CD4-positive, alpha-beta T cell treated with Interleukin-2 at 100 ng/mL for 4 hours (primary cell): Measurements from ENCODE around the gene PLA2G6.
"Not testable (repeated sequence)": the region's sequence is repeated elsewhere in the genome, so short reads cannot be mapped to it uniquely, and the experiment has no call there.

ENCODE experiments used
- DNase-seq: peaks from one replicate; pipeline ENCODE4 v3.0.0-alpha.2; 2020; ENCODE audit warnings: low spot score

The PLA2G6 gene

DNA sequence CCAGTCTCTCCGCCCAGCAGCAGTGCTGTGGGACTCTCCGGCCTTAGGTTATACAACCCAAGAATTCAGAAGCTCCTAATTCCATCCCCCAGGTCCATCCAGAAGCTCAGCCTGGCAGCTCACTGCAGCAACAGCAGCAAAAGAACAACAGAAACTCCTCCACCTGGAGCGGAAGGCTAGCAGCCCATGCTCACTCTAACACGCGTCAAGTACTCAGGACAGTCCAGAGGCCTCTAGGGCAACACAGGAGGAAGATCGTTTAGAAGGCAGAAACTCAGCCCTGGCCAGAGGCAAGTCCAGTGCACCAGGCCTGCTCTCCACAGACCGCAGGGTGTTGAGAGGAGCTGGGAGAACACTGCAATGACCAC is 17.1 kb downstream of the PLA2G6 start:
- DNase-seq, result no peak

DNA sequence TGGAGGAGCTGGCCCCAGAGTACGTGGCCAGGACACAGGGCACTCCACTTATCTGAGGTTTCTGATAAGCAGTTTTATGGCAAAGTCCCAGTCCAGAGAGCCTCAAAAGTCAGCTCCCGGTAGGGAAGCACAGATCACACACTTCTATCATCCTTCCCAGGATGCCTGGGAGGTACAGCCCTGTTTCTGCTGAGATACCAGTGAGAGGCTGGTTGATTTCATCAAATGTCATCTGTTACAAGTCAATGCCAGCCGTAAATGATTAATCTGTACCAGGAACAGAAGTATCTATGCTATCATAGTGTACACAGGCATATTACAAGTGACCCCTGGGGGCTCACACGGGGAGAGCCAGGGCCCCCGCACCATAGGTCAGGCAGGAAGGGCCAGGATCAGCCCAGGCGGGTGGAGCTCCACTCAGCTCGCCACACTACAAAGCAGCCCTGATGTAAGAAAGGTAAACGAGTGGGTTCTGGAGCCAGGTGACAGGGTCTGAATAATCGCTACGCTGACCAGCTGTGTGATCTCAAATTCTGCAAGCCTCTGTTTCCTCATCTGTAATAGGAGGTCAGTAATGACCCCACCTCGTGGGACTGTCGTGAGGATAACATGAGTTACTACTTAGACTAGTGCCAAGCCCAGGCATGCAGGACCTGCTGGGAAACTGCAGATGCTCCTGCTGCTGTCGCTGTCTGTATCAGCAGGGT is 17.6 kb downstream of the PLA2G6 start:
- no peak for DNase-seq

DNA sequence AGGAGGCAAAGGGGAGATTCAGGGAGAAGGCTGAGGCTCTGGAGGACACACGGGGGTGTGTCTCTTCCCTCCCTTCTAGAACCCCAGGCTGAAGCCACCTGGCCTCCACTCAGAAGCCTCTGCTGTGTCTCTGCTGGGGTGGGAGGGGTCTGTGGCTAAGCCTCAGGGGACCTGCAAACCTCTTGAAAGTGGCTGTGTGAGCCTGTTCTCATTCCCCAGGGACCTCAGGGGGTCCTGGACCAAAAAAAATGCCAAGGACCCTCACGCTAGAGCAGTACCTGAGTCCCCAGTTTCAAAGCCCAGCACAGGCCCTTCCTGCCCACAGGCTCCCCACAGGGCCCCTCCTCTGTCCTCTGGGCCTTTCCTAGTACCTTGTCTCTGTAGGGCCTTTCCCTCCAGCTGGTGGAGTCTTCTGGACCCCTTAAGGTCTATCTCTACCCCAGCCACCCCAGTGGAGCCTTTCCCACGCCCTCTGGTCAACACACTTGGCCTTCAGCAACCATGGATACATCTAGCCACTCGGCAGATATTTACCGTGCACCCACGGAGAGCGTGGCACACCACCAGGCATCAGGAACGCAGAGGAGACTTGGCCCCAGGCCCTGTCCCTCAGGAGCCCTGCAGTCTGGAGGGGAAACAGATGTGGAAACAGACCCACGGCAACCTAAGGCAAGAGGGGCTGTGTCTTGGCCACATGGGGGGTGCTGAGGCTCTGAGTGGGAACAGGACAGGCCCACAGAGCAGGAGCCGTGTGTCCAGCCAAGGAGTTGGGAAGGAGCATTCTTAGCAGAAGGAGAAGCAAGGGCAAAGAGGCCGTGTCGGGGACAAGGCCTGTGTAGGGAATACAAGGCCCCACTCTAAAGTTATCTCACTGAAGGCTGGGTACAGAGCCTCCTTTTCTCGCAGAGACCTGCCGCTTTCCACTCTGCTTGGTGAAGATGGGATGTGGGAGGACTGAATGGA is 18.5 kb downstream of the PLA2G6 start:
- DNase-seq, result no peak

DNA sequence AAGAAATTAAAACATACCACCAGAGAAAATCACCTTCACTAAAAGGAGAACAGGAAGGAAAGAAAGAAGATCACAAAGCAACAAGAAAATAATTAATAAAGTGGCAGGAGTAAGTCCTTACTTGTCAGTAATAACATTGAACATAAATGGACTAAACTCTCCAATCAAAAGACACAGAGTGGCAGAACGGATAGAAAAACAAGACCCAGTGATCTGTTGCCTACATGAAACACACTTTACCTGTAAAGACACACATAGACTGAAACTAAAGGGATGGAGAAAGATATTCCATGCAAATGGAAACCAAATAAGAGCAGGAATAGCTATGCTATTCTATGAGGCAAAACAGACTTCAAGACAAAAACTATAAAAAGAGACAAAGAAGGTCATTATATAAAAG is 25.9 kb downstream of the PLA2G6 start:
- DNase-seq, result no peak

DNA sequence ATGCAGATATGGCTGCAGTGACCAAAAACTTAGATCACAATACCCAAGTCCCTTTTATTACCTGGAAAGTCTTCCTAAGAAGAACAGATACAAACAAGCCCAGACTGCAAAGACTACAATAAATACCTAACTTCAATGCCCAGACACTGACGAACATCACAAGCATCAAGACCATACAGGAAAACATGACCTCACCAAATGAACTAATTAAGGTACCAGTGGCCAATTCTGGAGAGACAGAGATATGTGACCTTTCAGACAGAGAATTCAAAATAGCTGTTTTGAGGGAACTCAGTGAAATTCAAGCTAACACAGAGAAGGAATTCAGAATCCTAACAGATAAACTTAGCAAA is 27.1 kb downstream of the PLA2G6 start:
- not testable (repeated sequence) for DNase-seq

DNA sequence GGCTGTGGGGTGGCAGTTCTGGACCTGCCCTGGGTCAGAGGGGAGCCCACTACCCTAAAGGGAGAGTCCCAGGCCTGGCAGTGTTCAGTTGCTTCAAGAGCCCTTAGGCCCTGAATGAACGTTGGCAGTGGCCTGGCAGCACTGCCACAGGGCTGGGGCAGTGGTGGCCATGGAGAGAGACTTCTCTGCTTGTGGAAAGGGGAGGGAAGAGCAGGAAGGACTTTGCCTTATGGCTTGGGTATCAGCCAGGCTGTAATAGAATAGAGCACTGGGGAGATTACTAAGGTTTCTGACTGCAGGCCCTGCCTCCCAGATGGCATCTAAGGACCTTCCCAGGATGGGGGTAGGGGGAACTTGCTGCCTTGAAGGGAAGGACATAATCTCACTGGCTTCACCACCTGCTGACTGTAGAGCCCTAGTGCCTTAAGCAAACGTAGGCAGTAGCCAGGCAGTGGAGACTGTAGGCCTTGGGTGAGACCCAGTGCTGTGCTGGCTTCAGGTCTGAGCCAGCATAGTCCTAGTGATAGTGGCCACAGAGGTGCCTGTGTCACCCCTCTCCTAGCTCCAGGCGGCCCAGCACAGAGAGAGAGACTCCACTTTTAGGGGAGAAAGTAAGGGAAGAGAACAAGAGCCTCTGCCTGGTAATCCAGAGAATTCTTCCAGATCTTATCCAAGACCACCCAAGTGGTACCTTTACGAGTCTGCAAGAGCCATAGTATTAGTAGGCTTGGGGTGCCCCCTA is 27.6 kb downstream of the PLA2G6 start:
- no peak for DNase-seq

DNA sequence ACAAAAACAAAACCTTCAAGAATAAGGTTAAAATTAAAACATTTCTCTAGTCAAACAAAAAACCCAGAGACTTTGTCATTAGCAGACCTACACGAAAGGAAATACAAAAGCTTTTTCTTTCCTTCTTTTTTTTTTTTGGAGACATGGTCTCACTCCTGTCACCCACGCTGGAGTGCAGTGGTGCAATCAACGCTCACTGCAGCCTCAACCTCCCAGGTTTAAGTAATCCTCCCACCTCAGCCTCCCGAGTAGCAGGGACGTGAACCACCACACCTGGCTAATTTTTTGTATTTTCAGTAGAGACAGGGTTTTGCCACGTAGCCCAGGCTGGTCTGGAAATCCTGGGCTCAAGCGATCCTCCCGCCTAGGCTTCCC is 30.5 kb downstream of the PLA2G6 start:
- no peak for DNase-seq

DNA sequence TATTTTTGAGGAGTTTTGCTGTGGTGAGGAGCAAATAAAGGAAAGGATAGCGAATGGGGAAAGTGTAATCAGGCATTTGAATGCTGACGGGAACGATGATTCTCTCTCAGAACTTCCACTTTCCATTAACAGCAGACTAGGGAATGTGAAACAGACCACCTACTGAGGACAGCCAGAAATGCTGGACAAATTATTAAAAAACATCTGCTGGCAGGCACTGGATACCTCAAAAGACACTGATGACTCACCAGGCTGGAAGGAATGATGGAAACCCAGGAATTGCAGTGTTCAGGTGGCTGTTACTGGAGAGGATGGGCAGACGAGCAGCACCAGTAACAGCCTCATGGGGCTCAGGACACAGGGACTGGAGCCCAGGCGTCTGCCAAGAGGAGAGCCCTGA is 33.4 kb downstream of the PLA2G6 start:
- DNase-seq, result no peak

DNA sequence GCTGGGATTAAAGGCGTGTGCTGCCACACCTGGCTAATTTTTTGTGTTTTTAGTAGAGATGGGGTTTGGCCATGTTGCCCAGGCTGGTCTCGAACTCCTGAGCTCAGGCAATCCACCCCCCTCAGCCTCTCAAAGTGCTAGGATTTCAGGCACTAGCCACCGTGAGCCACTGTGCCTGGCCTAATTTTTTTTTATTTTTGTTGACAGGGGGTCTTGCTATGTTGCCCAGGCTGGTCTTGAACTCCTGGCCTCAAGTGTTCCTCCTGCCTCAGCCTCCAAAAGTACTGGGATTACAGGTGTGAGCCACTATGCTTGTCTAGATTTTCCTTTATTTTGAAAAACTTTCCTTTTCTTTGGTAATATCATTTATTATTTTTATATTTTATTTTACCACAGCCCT is 35.5 kb downstream of the PLA2G6 start:
- DNase-seq, result not testable (repeated sequence)

DNA sequence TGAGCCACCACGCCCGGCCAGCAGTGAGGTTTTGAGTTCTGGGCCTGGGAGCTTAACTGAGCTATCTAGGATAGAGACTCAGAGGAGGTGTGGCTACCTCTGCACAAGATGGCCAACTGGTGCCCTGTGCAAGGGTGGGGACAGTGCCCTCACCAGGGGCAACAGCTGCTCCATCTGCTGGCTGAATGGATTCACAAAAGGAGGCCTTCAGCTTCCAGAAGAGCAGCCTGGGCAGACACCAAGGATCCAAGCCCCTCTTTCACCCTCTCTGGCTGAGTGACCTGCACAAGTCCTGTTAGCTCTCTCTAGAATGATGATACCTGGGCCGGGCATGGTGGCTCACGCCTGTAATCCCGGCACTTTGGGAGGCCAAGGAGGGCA is 37.6 kb downstream of the PLA2G6 start:
- DNase-seq, result no peak

DNA sequence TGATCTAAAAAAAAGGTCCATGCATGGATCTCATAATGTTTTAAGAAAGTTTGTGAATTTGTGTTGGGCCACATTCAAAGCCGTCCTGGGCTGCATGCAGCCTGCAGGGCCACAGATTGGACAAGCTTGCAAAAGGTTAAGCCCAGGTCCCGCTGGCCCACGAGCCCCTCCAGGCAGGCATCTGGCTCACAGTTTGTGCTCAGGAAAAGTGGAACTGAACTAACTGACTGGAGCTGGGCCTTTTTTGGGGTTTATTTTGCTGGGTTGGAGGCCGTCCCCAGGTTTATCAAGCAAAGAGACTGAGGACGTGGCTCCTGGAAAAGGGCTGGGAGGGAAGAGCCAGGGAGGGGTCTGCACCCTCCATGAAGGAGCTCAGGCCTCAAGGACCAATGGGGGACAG is 39.0 kb downstream of the PLA2G6 start:
- DNase-seq, result no peak

DNA sequence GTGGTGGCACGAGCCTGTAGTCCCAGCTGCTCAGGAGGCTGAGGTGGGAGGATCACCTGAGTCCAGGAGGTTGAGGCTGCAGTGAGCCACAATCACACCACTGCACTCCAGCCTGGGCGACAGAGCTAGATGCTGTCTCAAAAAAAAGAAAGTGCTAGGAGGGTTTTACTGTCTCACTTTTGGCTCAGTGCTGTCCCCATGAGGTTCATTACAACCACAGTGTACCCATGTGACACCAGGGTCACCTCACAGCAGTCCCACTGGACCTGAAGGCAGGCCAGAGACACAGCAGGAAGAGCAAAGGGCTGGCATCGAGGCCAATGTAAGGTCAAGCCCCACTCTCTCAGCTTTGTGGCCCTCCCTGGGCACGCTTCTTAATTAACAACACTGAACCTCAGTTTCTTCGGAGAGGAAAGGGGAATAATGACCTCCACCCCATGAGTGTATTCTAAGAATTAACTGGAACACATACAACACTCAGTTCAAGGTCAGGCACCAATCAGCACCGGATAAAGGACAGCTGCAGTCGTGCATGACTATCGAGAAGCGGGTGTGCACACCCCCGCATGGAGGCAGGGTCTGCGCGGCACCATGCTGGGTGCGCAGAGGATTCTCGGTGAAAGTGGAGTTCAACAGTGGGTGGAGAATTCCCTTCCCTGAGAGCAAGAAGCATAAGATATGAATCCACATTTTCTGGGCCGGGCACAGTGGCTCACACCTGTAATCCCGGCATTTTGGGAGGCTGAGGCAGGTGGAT is 40.2 kb downstream of the PLA2G6 start:
- DNase-seq, result no peak

DNA sequence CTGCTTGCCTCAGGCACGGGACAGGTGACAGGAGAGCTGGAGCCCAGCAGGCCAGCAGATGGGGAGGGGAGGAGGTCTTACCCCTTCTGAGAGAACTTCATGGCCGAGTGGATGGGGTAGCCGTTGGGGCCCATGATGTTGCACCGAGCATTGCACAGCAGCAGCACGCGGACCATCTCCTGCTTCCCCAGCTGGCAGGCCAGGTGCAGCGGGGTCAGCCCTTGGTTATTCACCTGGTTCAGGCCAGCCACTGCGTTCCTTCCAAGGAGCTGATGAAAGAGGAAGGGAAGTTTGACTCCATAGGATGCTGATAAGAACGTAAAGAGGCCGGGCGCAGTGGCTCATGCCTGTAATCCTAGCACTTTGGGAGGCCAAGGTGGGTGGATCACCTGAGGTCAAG is 41.7 kb downstream of the PLA2G6 start:
- no peak for DNase-seq

DNA sequence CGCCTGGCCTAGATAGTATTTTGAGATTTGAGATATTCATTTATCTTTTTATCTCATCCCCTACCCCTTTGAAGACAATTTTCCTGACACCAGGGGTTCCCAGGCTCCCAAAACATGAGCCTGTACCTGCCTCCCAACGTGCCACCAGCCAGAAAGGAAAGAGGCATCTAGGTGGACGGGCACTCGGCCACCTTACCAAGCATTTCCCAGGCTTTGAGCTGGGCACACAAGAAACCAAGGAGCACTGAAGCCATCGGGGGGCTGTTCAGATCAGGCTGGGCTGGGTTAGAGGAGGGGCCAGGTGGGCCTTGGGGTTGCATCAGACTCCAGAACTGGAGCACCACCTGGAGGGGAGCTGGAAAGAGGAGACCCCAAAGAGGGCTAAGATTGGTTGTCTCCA is 42.7 kb downstream of the PLA2G6 start:
- DNase-seq, result no peak

DNA sequence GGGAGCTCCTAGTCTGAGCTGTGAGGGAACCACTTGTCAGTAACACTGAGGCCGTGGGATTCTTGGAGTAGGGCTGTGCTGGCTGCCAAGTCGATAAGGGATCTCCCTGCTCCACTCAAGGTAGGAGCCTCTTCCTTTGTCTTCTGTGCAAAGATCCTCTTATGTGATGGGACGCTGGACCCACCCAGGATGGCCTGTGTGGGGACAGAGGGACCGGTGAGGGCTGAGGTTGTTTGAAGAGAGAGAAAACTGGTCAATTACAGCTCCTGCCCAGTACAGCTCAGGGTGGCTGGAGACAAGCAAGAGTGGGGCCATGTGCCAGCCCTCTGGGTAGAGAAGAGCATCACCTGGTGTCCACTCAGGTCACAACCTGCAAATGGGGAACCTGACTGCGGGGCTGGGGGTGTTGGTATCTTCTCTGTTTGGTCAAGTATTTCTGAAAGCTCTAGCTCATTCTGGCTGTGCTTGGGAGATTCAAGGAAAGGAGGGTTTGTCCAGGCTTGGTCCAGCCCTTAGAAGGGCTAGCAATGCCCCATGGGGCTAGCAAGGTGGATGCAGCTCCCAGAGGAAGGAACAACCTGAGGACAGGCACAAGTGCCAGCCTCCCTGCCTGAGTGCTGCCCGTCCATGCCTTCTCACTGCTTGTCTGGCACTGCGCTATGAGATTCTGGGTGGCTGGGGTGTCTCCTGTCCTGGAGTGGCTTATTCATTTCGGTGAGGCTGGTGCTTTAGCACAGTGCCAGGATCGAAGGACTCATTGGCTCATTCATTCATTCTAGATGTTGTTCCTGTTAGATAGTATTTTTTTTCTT is 43.5 kb downstream of the PLA2G6 start:
- DNase-seq, result no peak

DNA sequence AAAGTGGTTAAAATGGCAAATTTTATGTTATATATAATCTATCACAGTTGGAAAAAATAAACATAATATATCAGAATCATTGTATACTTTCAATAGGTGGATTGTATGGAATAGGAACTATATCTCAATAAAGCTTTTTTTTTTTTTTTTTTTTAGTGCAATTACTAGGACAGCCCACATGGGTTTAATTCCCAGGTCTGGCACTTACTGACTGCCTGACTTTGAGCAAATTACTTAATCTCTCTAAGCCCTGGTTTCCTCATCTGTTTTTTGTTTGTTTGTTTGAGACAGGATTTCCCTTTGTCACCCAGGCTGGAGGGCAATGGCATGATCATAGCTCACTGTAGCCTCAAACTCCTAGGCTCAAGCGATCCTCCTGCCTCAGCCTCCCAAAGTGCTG is 45.0 kb downstream of the PLA2G6 start:
- DNase-seq, result no peak

DNA sequence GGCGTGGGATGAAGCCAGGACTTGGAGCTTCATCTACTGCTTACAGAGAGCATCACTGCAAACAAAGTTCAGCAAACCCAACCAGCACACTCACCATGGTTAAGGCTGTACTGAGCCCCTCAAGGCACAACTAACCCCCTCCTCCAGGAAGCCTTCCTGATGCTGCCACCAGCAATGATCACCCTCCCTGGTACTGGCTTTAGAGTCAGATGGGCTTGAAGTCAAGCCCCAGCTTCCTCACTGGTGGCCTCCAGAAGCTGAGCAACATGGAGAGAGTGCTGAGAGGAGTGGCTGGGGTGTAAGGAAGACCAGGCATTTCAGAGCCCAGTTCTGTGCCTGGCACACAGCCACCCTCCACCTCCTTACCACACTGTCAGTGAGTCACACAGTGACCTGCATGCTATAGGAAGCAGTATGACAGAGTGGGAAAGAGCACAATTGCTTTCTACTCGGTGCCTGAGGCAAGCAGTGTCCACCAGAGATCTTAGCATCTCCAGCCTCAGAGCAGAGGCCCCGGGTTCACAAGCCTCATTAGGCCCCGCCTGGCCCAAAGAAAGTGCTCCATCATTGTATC is 46.4 kb downstream of the PLA2G6 start:
- DNase-seq, result no peak

DNA sequence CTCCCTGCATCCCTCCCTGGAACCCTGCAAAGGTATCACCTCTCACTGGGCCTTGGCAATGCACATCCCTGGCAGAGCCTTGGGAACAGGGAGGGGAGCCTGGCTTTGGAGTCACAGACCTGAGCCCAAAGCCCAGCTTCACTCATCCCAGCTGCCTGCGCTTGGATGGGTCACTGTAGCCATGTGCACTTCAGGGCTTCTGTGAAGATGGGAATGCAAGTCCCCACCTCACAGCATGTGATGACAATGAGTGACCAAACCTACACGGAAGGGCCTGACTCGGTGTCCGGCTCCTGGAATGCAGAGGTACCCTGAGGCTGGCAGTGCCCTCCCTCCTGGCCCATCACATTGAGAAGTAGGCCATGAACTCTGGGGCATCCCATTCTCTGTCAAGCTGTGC is 48.3 kb downstream of the PLA2G6 start:
- no peak for DNase-seq

DNA sequence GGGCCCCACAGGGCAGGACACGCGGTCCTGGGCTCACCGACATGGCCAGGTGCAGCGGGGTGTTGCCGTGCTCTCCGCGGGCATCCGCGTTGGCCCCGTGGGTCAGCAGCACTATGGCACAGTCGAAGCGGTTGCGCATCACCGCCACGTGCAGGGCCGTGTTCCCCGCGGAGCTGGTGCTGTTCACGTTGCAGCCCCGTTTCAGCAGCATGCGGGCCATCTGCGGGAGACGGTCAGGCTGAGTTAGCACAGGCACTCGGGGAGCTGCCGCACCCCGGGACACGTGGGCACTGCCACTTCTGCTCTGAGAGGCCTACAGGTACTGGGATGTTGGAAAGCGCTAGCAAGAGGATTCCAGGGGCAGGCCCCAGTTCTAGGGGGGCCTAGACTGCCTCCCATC is 48.8 kb downstream of the PLA2G6 start:
- DNase-seq, result no peak

DNA sequence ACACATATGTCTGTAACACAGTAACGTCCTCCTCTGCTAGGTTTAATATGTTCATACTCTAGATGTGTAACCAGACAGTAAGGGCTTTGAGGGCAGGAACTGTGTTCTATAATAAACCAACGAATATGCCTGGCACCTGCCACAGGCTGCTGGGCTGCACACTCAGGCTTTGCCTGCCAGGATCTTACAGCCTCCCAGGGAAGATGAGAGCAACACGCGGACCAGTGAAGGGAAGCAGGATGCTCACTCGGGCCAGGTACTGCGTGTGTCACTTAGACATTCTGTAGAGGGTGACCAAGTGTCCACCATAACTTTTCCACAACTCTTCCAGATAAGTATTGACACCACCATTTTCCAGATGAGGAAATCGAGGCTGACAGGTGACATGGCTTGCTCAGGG is 49.5 kb downstream of the PLA2G6 start:
- no peak for DNase-seq

DNA sequence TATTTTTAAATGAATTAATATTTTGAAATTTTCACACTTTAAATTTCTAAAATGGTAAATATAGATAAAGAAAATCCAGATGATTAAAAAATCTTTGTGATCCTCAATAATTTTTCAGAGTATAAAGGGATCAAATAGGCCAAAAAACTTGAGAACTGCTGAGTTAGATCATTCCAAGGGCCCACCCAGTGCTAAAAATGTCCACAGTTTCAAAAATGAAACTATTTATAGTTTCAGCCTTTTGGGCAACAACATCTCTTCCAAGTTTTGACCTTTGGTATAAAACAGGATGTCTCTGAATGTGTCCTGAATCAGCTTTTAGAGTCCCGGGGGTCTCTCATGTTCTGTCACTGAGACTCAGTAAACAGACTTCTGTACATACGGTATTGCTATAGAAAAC is 50.2 kb downstream of the PLA2G6 start:
- DNase-seq, result no peak
